KG1 (cell line): ENCODE data around the gene AMN1.
"Not testable (repeated sequence)": the region's sequence is repeated elsewhere in the genome, so short reads cannot be mapped to it uniquely, and the experiment has no call there.

Experiments used
- DNase-seq: peaks from one replicate; lab custom pipeline; 2025; lab: John Stamatoyannopoulos, UW

Gene AMN1

GRCh38 chr12:31728917-31729640 is at the start of gene AMN1:
Gene AMN1 (minus strand): TSS chr12:31729021. CDS start chr12:31729008, 13 bp downstream.
- DNase-seq: peak; percentile 93

- DNase-seq: no peak
Observed at GRCh38 chr12:31773867-31774266, 45.0 kb upstream of the AMN1 start.

- DNase-seq: no peak
Observed at GRCh38 chr12:31773223-31773750, 44.5 kb upstream of the AMN1 start.

GRCh38 chr12:31772685-31773222 is 43.9 kb upstream of the AMN1 start:
- no peak for DNase-seq

- no peak for DNase-seq
Observed at GRCh38 chr12:31772186-31772585, 43.4 kb upstream of the AMN1 start.

- no peak for DNase-seq
Observed at GRCh38 chr12:31768046-31768445, 39.2 kb upstream of the AMN1 start.

GRCh38 chr12:31765931-31766330 is 37.1 kb upstream of the AMN1 start:
- DNase-seq: no peak

- no peak for DNase-seq
Observed at GRCh38 chr12:31759632-31760459, 31.0 kb upstream of the AMN1 start.

GRCh38 chr12:31758297-31758696 is 29.5 kb upstream of the AMN1 start:
- DNase-seq: not testable (repeated sequence)

- DNase-seq: no peak
Observed at GRCh38 chr12:31756977-31757420, 28.2 kb upstream of the AMN1 start.

GRCh38 chr12:31752450-31752849 is 23.6 kb upstream of the AMN1 start:
- DNase-seq: no peak

GRCh38 chr12:31751085-31751484 is 22.3 kb upstream of the AMN1 start:
- no peak for DNase-seq

GRCh38 chr12:31750747-31751039 is 21.9 kb upstream of the AMN1 start:
- no peak for DNase-seq

- peak; percentile 23 for DNase-seq
Observed at GRCh38 chr12:31749024-31749704, 20.3 kb upstream of the AMN1 start.

- DNase-seq: no peak
Observed at GRCh38 chr12:31745242-31745641, 16.4 kb upstream of the AMN1 start.

GRCh38 chr12:31744363-31744762 is 15.5 kb upstream of the AMN1 start:
- not testable (repeated sequence) for DNase-seq

GRCh38 chr12:31742891-31743290 is 14.1 kb upstream of the AMN1 start:
- DNase-seq: peak; percentile 38

- DNase-seq: no peak
Observed at GRCh38 chr12:31740628-31741027, 11.8 kb upstream of the AMN1 start.

GRCh38 chr12:31737763-31738162 is 8.9 kb upstream of the AMN1 start:
- no peak for DNase-seq

GRCh38 chr12:31737345-31737744 is 8.5 kb upstream of the AMN1 start:
- no peak for DNase-seq

- no peak for DNase-seq
Observed at GRCh38 chr12:31736472-31736871, 7.7 kb upstream of the AMN1 start.
